Activated CD8-positive, alpha-beta memory T cell treated with anti-CD3 and anti-CD28 coated beads for 4 hours (primary cell): ENCODE measurements around the gene GABRE.

Experiments used
- DNase-seq, 2 donors: peaks; one replicate each; pipeline ENCODE4 v3.0.0-alpha.2; 2020; ENCODE audit warnings: low read depth in 2 of 2

GABRE gene

GRCh38 chrX:151974336-151975227, at the start of gene GABRE:
Gene GABRE (minus strand): TSS chrX:151974676. CDS start chrX:151974625, 51 bp downstream.
- DNase-seq, result no peak

- no peak for DNase-seq
Observed at GRCh38 chrX:152020888-152021287, 46.4 kb upstream of the GABRE start.

GRCh38 chrX:151999813-152000212, 25.3 kb upstream of the GABRE start:
- DNase-seq, result no peak

- no peak for DNase-seq
Observed at GRCh38 chrX:151997539-151997938, 23.1 kb upstream of the GABRE start.

- DNase-seq, result no peak
Observed at GRCh38 chrX:151996347-151996746, 21.9 kb upstream of the GABRE start.

- DNase-seq, result no peak
Observed at GRCh38 chrX:151994476-151994875, 20.0 kb upstream of the GABRE start.

- DNase-seq, result no peak
Observed at GRCh38 chrX:151988706-151989299, 14.3 kb upstream of the GABRE start.

GRCh38 chrX:151987108-151987507, 12.6 kb upstream of the GABRE start:
- no peak for DNase-seq

GRCh38 chrX:151985955-151986354, 11.5 kb upstream of the GABRE start:
- DNase-seq, result no peak

- DNase-seq, result no peak
Observed at GRCh38 chrX:151985531-151985930, 11.1 kb upstream of the GABRE start.

GRCh38 chrX:151984902-151985301, 10.4 kb upstream of the GABRE start:
- no peak for DNase-seq

- no peak for DNase-seq
Observed at GRCh38 chrX:151984328-151984727, 9.9 kb upstream of the GABRE start.

- no peak for DNase-seq
Observed at GRCh38 chrX:151983186-151983585, 8.7 kb upstream of the GABRE start.

GRCh38 chrX:151982222-151982621, 7.7 kb upstream of the GABRE start:
- DNase-seq, result no peak

- no peak for DNase-seq
Observed at GRCh38 chrX:151981129-151981528, 6.7 kb upstream of the GABRE start.

- DNase-seq, result no peak
Observed at GRCh38 chrX:151977923-151978322, 3.4 kb upstream of the GABRE start.

GRCh38 chrX:151977009-151977408, 2.5 kb upstream of the GABRE start:
- DNase-seq, result no peak

GRCh38 chrX:151975736-151976275, 1.3 kb upstream of the GABRE start:
- no peak for DNase-seq

- no peak for DNase-seq
Observed at GRCh38 chrX:151975228-151975593, 735 bp upstream of the GABRE start.

GRCh38 chrX:151973851-151974335, 583 bp downstream of the GABRE start:
- no peak for DNase-seq

- DNase-seq, result no peak
Observed at GRCh38 chrX:151973060-151973661, 1.3 kb downstream of the GABRE start.

- no peak for DNase-seq
Observed at GRCh38 chrX:151970661-151971060, 3.8 kb downstream of the GABRE start.
